HG02642 (cell line): ENCODE measurements around the gene HSP90AA1.
A peak's percentile ranks its signal among the peaks of the same experiment; 100 is the strongest.
"Not testable (repeated sequence)": the region's sequence is repeated elsewhere in the genome, so short reads cannot be mapped to it uniquely, and the experiment has no call there.

ENCODE experiments used
- ATAC-seq: cut with Tn5 transposase; IDR thresholded peaks from one replicate; pipeline ENCODE4 v1.9.1; 2021; ENCODE audit warnings: mild to moderate bottlenecking; ENCODE audit not compliant: unreplicated experiment, poor library complexity

The HSP90AA1 gene

GRCh38 chr14:102086972-102087761 is at the start of gene HSP90AA1:
Gene HSP90AA1 (minus strand): TSS chr14:102087044. CDS start chr14:102086378, 666 bp downstream.
- peak; percentile 85 for ATAC-seq

- not testable (repeated sequence) for ATAC-seq
Observed at GRCh38 chr14:102135456-102135855, 48.6 kb upstream of the HSP90AA1 start.

GRCh38 chr14:102134719-102135118 is 47.9 kb upstream of the HSP90AA1 start:
- ATAC-seq = not testable (repeated sequence)

DNA sequence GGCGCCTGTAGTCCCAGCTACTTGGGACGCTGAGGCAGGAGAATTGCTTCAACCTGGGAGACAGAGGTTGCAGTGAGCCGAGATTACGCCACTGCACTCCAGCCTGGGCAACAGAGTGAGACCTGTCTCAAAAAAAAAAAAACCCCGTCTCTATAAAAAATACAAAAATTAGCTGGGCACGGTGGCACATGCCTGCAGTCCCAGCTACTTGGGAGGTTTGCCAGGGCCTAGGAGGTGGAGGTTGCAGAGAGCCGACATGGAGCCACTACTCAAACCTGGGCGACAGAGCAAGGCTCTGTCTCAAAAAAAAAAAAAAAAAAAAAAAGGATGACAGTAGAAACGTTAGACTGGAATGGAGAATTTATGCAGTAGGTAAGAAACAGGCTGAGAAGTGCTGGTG is 47.2 kb upstream of the HSP90AA1 start:
- not testable (repeated sequence) for ATAC-seq

DNA sequence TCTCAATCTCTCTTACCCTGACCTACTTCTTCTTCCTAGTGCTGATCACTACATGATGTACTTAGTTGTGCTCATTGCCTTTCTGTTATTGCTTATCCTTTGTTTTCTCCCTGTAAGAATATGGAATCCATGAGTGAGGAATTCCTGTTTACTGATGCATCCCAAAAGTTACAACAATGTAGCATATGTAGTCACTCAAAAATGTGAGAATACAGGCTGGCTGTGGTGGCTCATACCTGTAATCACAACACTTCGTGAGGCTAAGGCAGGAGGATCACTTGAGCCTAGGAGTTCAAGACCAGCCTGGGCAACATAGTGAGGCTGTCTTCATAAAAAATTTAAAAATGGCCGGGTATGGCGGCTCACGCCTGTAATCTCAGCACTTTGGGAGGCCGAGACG is 44.9 kb upstream of the HSP90AA1 start:
- no peak for ATAC-seq

DNA sequence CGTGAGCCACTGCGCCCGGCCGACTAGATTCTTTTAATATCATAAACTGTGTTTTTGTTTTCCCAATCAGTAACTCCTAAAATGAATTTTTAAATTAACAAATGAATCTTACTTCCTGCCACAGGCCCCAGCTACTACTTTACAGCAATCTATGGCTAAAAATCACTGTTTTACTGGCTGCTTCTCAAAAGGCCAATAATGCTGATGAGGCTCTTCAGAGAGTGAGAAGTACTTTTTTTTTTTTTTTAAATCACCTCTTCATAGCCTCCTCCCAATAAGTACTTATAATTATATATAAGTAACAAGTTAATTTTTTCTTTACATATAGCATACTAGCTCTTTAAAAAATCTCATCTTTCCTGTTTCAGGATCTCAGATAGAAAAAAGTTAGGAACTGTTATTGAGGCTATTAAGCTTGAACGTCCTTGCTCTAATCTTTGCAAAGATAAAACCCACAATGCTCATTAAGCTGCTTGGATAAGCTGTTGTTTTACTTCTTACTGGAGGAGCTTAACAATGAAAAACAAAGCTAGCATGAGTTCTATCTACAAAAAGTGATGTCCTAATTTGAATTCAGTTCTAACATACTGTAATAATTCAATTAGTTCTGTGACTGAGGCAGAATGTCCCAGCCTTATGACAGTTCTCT is 40.1 kb upstream of the HSP90AA1 start:
- no peak for ATAC-seq

- ATAC-seq = no peak
Observed at GRCh38 chr14:102125546-102125945, 38.7 kb upstream of the HSP90AA1 start.

- ATAC-seq = no peak
Observed at GRCh38 chr14:102124419-102124818, 37.6 kb upstream of the HSP90AA1 start.

DNA sequence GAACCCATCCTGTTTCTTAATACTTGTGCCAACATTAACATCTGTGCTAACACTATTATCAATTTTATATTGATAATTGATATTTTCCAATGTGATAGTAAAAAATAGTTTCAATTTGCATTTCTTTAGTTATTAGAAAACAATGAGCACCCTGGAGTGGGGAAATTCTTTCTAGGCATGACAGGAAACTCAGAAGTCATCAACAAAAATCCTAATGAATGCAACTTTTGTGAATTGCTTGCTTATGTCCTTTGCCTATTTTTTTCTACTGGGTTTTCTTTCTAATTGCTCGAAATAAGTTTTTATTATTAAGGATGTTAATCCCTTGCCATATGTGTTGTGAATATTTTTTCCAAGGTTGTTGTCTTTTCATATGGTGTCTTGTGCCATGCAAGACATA is 34.7 kb upstream of the HSP90AA1 start:
- ATAC-seq = no peak

DNA sequence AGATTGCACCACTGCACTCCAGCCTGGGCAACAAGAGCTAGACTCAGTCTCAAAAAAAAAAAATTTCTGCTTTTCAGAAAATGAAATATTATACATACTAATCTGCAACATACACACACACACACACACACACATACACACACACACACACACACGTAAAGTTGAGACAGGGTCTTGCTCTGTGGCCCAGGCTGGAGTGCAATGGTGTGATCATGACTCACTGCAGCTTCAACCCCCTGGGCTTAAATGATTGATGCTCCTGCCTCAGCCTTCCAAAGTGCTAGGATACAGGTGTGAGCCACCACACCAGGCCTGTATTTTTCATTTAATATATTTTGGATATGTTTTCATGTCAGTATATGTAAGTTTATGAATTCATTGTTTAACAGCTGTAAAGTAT is 34.0 kb upstream of the HSP90AA1 start:
- no peak for ATAC-seq

- no peak for ATAC-seq
Observed at GRCh38 chr14:102117852-102118251, 31.0 kb upstream of the HSP90AA1 start.

DNA sequence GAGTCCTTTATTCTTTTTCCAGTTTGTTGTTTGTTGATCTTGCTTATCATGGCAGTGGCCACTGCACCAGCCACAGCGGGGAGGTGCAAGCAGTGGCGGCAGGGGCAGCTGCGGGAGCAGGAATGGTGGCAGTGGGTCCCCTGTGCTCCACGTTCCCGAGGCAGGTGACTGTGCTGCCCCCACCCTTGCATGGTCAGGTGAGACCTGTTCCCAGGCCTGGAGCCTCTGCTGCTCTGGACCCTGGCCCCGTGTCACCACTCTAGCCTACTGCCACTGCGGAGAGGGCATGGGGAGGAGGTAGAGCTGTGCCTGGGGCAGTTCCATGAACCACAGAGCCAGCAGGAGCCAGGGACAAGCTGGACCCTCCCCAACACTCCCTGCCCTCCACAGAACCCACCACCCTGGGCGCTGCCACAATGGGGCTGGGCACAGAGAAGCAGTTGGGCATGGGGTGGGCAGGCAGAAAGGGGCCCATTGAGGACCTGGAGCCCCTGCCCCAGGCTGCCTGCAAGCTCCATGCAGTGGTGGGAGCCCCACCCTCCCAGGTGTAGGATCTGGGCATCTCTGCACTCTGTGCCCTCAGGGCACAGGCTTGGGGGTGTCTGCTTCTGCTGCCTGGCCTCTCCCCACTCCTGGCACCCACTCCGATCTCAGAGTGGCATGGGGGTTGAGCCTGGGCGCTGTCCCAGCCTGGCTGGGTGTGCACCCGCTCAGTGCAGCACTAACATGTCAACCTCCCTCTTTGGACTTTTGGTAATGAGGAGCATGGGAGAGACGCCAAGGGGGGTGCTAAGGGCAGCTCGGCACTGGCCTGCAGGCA is 29.7 kb upstream of the HSP90AA1 start:
- ATAC-seq = no peak

DNA sequence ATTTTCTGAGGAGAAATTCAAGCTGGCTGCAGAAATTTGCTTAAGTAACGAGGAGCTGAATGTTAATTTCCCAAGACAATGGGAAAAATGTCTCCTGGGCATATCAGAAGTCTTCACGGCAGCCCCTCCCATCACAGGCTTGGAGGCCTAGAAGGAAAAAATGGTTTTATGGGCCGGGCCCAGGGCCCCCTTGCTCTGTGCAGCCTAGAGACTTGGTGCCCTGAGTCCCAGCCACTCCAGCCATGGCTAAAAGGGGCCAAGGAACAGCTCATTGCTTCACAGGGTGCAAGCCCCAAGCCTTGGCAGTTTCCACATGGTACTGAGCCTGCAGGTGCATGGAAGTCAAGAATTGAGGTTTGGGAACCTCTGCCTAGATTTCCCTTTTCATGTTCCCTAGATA is 24.3 kb upstream of the HSP90AA1 start:
- ATAC-seq = no peak

DNA sequence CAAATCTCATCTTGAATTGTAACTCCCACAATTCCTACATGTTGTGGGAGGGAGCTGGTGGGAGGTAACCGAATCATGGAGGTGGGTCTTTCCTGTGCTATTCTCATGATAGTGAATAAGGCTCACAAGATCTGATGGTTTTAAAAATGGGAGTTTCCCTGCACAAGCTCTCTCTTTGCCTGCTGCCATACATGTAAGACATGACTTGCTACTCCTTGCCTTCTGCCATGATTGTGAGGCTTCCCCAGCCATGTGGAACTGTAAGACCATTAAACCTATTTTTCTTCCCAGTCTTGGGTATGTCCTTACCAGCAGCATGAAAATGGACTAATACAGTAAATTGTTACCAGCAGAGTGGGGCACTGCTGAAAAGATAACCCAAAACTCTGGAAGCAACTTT is 22.5 kb upstream of the HSP90AA1 start:
- ATAC-seq = not testable (repeated sequence)

DNA sequence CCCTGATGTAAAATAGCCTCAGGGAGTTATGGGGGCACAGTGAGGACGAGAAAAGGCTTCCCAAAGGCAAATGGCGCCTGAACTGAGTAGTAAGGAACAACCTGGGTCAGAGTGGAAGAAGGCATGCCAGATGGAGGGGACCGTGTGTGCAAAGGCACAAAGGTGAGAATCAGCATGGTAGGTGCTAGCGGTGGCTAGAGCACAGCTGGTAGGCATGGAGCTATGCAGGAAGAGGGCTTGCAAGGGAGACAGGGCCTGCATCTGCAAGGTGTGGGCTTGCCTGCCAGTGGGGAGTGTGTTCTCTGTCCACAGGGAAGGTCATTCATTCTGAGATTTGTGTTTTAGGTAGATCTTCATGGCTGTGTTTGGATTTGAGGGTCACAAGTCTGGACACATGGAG is 18.5 kb upstream of the HSP90AA1 start:
- no peak for ATAC-seq

- peak; percentile 64 for ATAC-seq
Observed at GRCh38 chr14:102103062-102103695, 16.3 kb upstream of the HSP90AA1 start.

- no peak for ATAC-seq
Observed at GRCh38 chr14:102097441-102098135, 10.7 kb upstream of the HSP90AA1 start.

DNA sequence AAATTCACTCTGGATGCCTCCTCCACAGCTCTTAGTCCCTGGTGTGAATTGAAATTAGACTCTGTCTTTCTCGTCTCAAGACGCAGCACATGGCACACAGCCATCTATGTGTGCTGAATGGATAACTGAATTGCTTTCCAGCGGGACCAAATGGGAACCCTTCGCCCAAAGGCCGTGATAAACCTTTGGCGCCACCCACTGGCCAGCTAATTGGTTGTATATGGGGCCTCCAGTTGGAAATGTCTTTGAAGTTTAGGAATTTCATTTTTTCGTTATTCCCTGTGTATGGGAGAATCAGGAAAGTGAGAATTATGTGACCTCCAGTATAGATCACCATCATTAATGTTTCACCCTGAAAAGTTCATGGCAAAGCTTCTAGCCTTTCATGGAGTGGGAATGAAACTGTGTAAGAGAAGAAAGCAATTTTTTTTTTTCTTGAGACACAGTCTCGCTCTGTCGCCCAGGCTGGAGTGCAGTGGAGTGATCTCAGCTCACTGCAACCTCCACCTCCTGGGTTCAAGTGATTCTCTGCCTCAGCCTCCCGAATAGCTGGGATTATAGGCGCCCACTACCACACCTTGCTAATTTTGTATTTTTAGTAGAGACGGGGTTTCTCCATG is 9.8 kb upstream of the HSP90AA1 start:
- ATAC-seq = no peak

- no peak for ATAC-seq
Observed at GRCh38 chr14:102095871-102096568, 9.2 kb upstream of the HSP90AA1 start.
